Measurements from ENCODE around the gene CDKN1C.

Gene CDKN1C

GRCh38 chr11:2927121-2927800 is 41.7 kb upstream of the CDKN1C start:
- Histone ChIP-seq H3K14ac (ENCODE audit: low read length) (no peak overlapping the region), H4K12ac (ENCODE audit: low read depth, low read length) (no peak overlapping the region), H3K4me3 (ENCODE audit: low read depth, low read length) (no peak overlapping the region), H3K79me2 (ENCODE audit: control insufficient read depth, insufficient read depth, low read length, poor library complexity) (no peaks in the 10 kb centered on the region), H3K4me1 (ENCODE audit: control insufficient read depth in 1 of 2, insufficient read depth in 2 of 2, low read length in 2 of 2) (peaks cover 15 to 21% of the 10 kb centered on the region in 2 experiments), H3K9me3 (ENCODE audit: insufficient read depth, low read depth, low read length) (peaks cover 13% of the 10 kb centered on the region), H2AK5ac (ENCODE audit: low read length) (no peak overlapping the region), H3K9ac (ENCODE audit: low read length) (no peak overlapping the region), H2BK120ac (ENCODE audit: insufficient read depth, low read length, poor library complexity) (no peak overlapping the region), H3K18ac (ENCODE audit: low read length) (no peak overlapping the region), H3K4ac (ENCODE audit: low read depth, low read length) (no peak overlapping the region), H3K27me3 (ENCODE audit: insufficient read depth, low read length) (peaks cover 36% of the 10 kb centered on the region), H4K91ac (ENCODE audit: low read depth, low read length) (no peak overlapping the region), H2BK12ac (ENCODE audit: low read length) (no peak overlapping the region), H2BK5ac (ENCODE audit: low read depth, low read length, poor library complexity) (no peak overlapping the region), H2AFZ (ENCODE audit: insufficient read depth, low read length, poor library complexity) (no peak overlapping the region), H3K23ac (ENCODE audit: low read length) (no peak overlapping the region), H3K27ac (ENCODE audit: low read depth, low read length) (no peak overlapping the region), H4K8ac (ENCODE audit: low read depth, low read length) (no peak overlapping the region), H3K79me1 (ENCODE audit: low read length) (peaks cover 5% of the 10 kb centered on the region), H3K36me3 (ENCODE audit: control insufficient read depth in 1 of 2, insufficient read depth in 2 of 2, low read length in 2 of 2) (no peaks in the 10 kb centered on the region), H3K4me2 (ENCODE audit: low read length) (no peak overlapping the region)
- WGBS (ENCODE audit: extremely low coverage, insufficient coverage, insufficient read length): no CpG with 5 or more reads among the region's 12 CpGs
- peak; percentile 51 to 57 for DNase-seq

GRCh38 chr11:2926611-2927051 is 41.1 kb upstream of the CDKN1C start:
- H3K79me1 ChIP-seq (ENCODE audit: low read length): peaks cover 5% of the 10 kb centered on the region
- H3K4me2 ChIP-seq (ENCODE audit: low read length): no peak overlapping the region
- H4K91ac ChIP-seq (ENCODE audit: low read depth, low read length): no peak overlapping the region
- H2AK5ac ChIP-seq (ENCODE audit: low read length): no peak overlapping the region
- peaks cover 36% of the 10 kb centered on the region for H3K27me3 ChIP-seq (ENCODE audit: insufficient read depth, low read length)
- no peak overlapping the region for H2BK120ac ChIP-seq (ENCODE audit: insufficient read depth, low read length, poor library complexity)
- H3K4ac ChIP-seq (ENCODE audit: low read depth, low read length): no peak overlapping the region
- no peak overlapping the region for H3K27ac ChIP-seq (ENCODE audit: low read depth, low read length)
- no peaks in the 10 kb centered on the region for H3K79me2 ChIP-seq (ENCODE audit: control insufficient read depth, insufficient read depth, low read length, poor library complexity)
- DNase-seq: peak; percentile 66 to 71
- H3K18ac ChIP-seq (ENCODE audit: low read length): no peak overlapping the region
- WGBS (ENCODE audit: extremely low coverage, insufficient coverage, insufficient read length): no CpG with 5 or more reads among the region's 11 CpGs
- H2AFZ ChIP-seq (ENCODE audit: insufficient read depth, low read length, poor library complexity): no peak overlapping the region
- peaks cover 13% of the 10 kb centered on the region for H3K9me3 ChIP-seq (ENCODE audit: insufficient read depth, low read depth, low read length)
- H3K14ac ChIP-seq (ENCODE audit: low read length): no peak overlapping the region
- no peak overlapping the region for H2BK12ac ChIP-seq (ENCODE audit: low read length)
- H3K9ac ChIP-seq (ENCODE audit: low read length): no peak overlapping the region
- no peak overlapping the region for H2BK5ac ChIP-seq (ENCODE audit: low read depth, low read length, poor library complexity)
- no peak overlapping the region for H3K4me3 ChIP-seq (ENCODE audit: low read depth, low read length)
- H3K4me1 ChIP-seq (ENCODE audit: control insufficient read depth in 1 of 2, insufficient read depth in 2 of 2, low read length in 2 of 2): peaks cover 15 to 21% of the 10 kb centered on the region in 2 experiments
- H4K12ac ChIP-seq (ENCODE audit: low read depth, low read length): no peak overlapping the region
- no peaks in the 10 kb centered on the region for H3K36me3 ChIP-seq (ENCODE audit: control insufficient read depth in 1 of 2, insufficient read depth in 2 of 2, low read length in 2 of 2)
- H3K23ac ChIP-seq (ENCODE audit: low read length): no peak overlapping the region
- no peak overlapping the region for H4K8ac ChIP-seq (ENCODE audit: low read depth, low read length)

- Histone ChIP-seq H3K79me2 (ENCODE audit: control insufficient read depth, insufficient read depth, low read length, poor library complexity) (no peaks in the 10 kb centered on the region), H2AFZ (ENCODE audit: insufficient read depth, low read length, poor library complexity) (no peak overlapping the region), H3K27me3 (ENCODE audit: insufficient read depth, low read length) (peaks cover 34% of the 10 kb centered on the region), H3K9ac (ENCODE audit: low read length) (no peak overlapping the region), H3K79me1 (ENCODE audit: low read length) (peaks cover 4% of the 10 kb centered on the region), H2AK5ac (ENCODE audit: low read length) (no peak overlapping the region), H3K14ac (ENCODE audit: low read length) (no peak overlapping the region), H4K91ac (ENCODE audit: low read depth, low read length) (no peak overlapping the region), H3K4ac (ENCODE audit: low read depth, low read length) (no peak overlapping the region), H2BK5ac (ENCODE audit: low read depth, low read length, poor library complexity) (no peak overlapping the region), H2BK12ac (ENCODE audit: low read length) (no peak overlapping the region), H3K9me3 (ENCODE audit: insufficient read depth, low read depth, low read length) (peaks cover 13% of the 10 kb centered on the region), H3K23ac (ENCODE audit: low read length) (no peak overlapping the region), H3K4me1 (ENCODE audit: control insufficient read depth in 1 of 2, insufficient read depth in 2 of 2, low read length in 2 of 2) (peaks cover 9 to 14% of the 10 kb centered on the region in 2 experiments), H3K4me2 (ENCODE audit: low read length) (no peak overlapping the region), H4K8ac (ENCODE audit: low read depth, low read length) (no peak overlapping the region), H3K36me3 (ENCODE audit: control insufficient read depth in 1 of 2, insufficient read depth in 2 of 2, low read length in 2 of 2) (no peaks in the 10 kb centered on the region), H3K4me3 (ENCODE audit: low read depth, low read length) (no peak overlapping the region), H2BK120ac (ENCODE audit: insufficient read depth, low read length, poor library complexity) (no peak overlapping the region), H4K12ac (ENCODE audit: low read depth, low read length) (no peak overlapping the region), H3K27ac (ENCODE audit: low read depth, low read length) (no peak overlapping the region), H3K18ac (ENCODE audit: low read length) (no peak overlapping the region)
- WGBS (ENCODE audit: extremely low coverage, insufficient coverage, insufficient read length): no CpG with 5 or more reads among the region's 30 CpGs
- peak in 1 of 2 donors; percentile 54 for DNase-seq
Observed at GRCh38 chr11:2924821-2925675, 39.5 kb upstream of the CDKN1C start.

- Histone ChIP-seq H3K79me1 (ENCODE audit: low read length) (no peaks in the 10 kb centered on the region), H3K4ac (ENCODE audit: low read depth, low read length) (no peak overlapping the region), H3K14ac (ENCODE audit: low read length) (no peak overlapping the region), H3K79me2 (ENCODE audit: control insufficient read depth, insufficient read depth, low read length, poor library complexity) (no peaks in the 10 kb centered on the region), H3K36me3 (ENCODE audit: control insufficient read depth in 1 of 2, insufficient read depth in 2 of 2, low read length in 2 of 2) (no peaks in the 10 kb centered on the region), H2AK5ac (ENCODE audit: low read length) (no peak overlapping the region), H3K4me1 (ENCODE audit: control insufficient read depth in 1 of 2, insufficient read depth in 2 of 2, low read length in 2 of 2) (peaks cover 5 to 8% of the 10 kb centered on the region in 2 experiments), H3K27ac (ENCODE audit: low read depth, low read length) (no peak overlapping the region), H2BK12ac (ENCODE audit: low read length) (no peak overlapping the region), H2BK5ac (ENCODE audit: low read depth, low read length, poor library complexity) (no peak overlapping the region), H3K23ac (ENCODE audit: low read length) (no peak overlapping the region), H2AFZ (ENCODE audit: insufficient read depth, low read length, poor library complexity) (no peak overlapping the region), H3K18ac (ENCODE audit: low read length) (no peak overlapping the region), H4K12ac (ENCODE audit: low read depth, low read length) (no peak overlapping the region), H3K4me2 (ENCODE audit: low read length) (no peak overlapping the region), H3K27me3 (ENCODE audit: insufficient read depth, low read length) (peaks cover 27% of the 10 kb centered on the region), H4K91ac (ENCODE audit: low read depth, low read length) (no peak overlapping the region), H3K4me3 (ENCODE audit: low read depth, low read length) (no peak overlapping the region), H3K9ac (ENCODE audit: low read length) (no peak overlapping the region), H3K9me3 (ENCODE audit: insufficient read depth, low read depth, low read length) (peaks cover 13% of the 10 kb centered on the region), H4K8ac (ENCODE audit: low read depth, low read length) (no peak overlapping the region), H2BK120ac (ENCODE audit: insufficient read depth, low read length, poor library complexity) (no peak overlapping the region)
- DNase-seq: peak; percentile 66 to 69
- WGBS (ENCODE audit: extremely low coverage, insufficient coverage, insufficient read length): no CpG with 5 or more reads among the region's 10 CpGs
Observed at GRCh38 chr11:2924381-2924780, 38.8 kb upstream of the CDKN1C start.
